OCI-LY3 (cell line): ENCODE results near the gene CCR7.

ENCODE experiments used
- CTCF ChIP-seq: fragments of 200-600, 300-600 bp; sonication (generic); IDR thresholded peaks from 2 replicates; pipeline ENCODE4 v1.5.1; 2014; ENCODE audit warnings: antibody characterized with exemption, low read length, low read depth
- EZH2phosphoT487 ChIP-seq: fragments of 200-600 bp; shearing (Covaris generic); IDR thresholded peaks from 2 replicates; pipeline ENCODE4 v1.6.1; 2018; ENCODE audit warnings: antibody characterized with exemption, mixed run types, low read depth

GRCh38 chr17:40517286-40517662 lies 48.0 kb downstream of the CCR7 start:
- TF ChIP-seq CTCF (no peak), EZH2phosphoT487 (no peak)
